Loucy (cell line): ENCODE results near the gene LRP3.

ENCODE experiments used
- H2AFZ ChIP-seq: fragments of 200-600 bp; sonication (generic); 2 replicates; pipeline ENCODE4 v1.6.0; 2016; ENCODE audit warnings: antibody characterized with exemption, mild to moderate bottlenecking, low read length, moderate library complexity
- H3F3A ChIP-seq: fragments of 200-600 bp; 2 replicates; pipeline ENCODE4 v1.6.0; 2016; ENCODE audit warnings: antibody characterized with exemption, low read depth, mild to moderate bottlenecking
- H3K27me3 ChIP-seq: fragments of 200-600 bp; sonication (generic); 2 replicates; pipeline ENCODE4 v1.6.1; 2014; ENCODE audit warnings: low read length, mild to moderate bottlenecking; ENCODE audit not compliant: insufficient read depth, poor library complexity, severe bottlenecking
- H3K36me3 ChIP-seq: fragments of 200-600 bp; sonication (generic); 2 replicates; pipeline ENCODE4 v1.6.1; 2016; ENCODE audit warnings: low read length; ENCODE audit not compliant: insufficient read depth
- H3K4me1 ChIP-seq: fragments of 200-600 bp; sonication (generic); 2 replicates; pipeline ENCODE4 v1.5.1; 2014; ENCODE audit warnings: low read length, mild to moderate bottlenecking; ENCODE audit not compliant: insufficient read depth, poor library complexity, severe bottlenecking
- H3K4me2 ChIP-seq: fragments of 200-600 bp; sonication (generic); 2 replicates; pipeline ENCODE4 v1.6.0; 2014; ENCODE audit warnings: antibody characterized with exemption, low read length, low read depth, mild to moderate bottlenecking; ENCODE audit not compliant: poor library complexity, severe bottlenecking
- H3K4me3 ChIP-seq: fragments of 200-600 bp; sonication (generic); 2 replicates; pipeline ENCODE4 v1.5.1; 2014; ENCODE audit warnings: low read length, mild to moderate bottlenecking, mixed read lengths; ENCODE audit not compliant: poor library complexity, severe bottlenecking
- H3K79me2 ChIP-seq: fragments of 200-600 bp; sonication (generic); 2 replicates; pipeline ENCODE4 v1.6.1; 2014; ENCODE audit warnings: low read length; ENCODE audit not compliant: insufficient read depth
- H3K9ac ChIP-seq: fragments of 200-600 bp; sonication (generic); 2 replicates; pipeline ENCODE4 v1.6.0; 2014; ENCODE audit warnings: mild to moderate bottlenecking, low read depth, low read length, moderate library complexity; ENCODE audit not compliant: poor library complexity, severe bottlenecking
- H3K9me2 ChIP-seq: fragments of 200-600 bp; sonication (generic); replicated peaks from 2 replicates; pipeline ENCODE4 v1.6.1; 2016; ENCODE audit warnings: low read depth, low read length, mixed read lengths
- H3K9me3 ChIP-seq: fragments of 200-600 bp; sonication (generic); 2 replicates; pipeline ENCODE4 v1.6.1; 2014; ENCODE audit warnings: mild to moderate bottlenecking, antibody characterized with exemption, low read length, low read depth; ENCODE audit not compliant: insufficient read depth
- H4K20me1 ChIP-seq: fragments of 200-600 bp; sonication (generic); 2 replicates; pipeline ENCODE4 v1.6.0; 2014; ENCODE audit warnings: antibody characterized with exemption, low read length, mild to moderate bottlenecking; ENCODE audit not compliant: insufficient read depth, poor library complexity, severe bottlenecking
- EZH2phosphoT487 ChIP-seq: fragments of 200-600 bp; IDR thresholded peaks from 2 replicates; pipeline ENCODE4 v1.6.1; 2018; ENCODE audit warnings: antibody characterized with exemption, mild to moderate bottlenecking, moderate library complexity, borderline replicate concordance
- TF ChIP-seq, protein P1 (sequence below): fragments of 200-600 bp; sonication (generic); conservative IDR thresholded peaks from 2 replicates; pipeline ENCODE4 v1.5.1; 2014; ENCODE audit warnings: mild to moderate bottlenecking, antibody characterized with exemption, low read length

LRP3 gene

DNA sequence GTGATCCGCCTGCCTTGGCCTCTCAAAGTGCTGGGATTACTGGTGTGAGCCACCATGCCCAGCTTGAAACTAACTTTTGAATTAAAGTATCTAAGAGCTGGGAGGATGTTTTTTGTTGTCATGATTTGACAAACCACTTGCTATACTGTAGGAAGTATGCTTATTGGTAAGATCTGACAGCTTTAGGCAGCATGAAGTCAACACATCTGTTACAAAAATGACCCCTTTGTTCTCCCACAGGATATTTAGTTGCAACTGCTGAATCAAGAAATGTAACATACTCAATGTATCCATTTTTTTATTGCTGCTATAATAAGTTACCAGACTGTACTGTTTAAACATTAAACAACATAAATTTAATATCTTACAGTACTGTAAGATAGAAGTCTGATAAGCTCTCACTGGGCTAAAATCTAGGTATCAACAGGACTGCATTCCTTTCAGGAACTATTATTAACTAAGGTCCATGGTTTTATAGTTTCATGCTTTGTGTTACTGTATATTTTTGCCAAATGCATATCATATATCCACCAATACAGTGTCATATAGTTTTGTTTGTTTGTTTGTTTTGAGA lies 22.8 kb upstream of the LRP3 start:
- H3K27me3 ChIP-seq = no peaks in the 10 kb centered on the region
- H3K4me2 ChIP-seq = no peak overlapping the region
- no peaks in the 10 kb centered on the region for H4K20me1 ChIP-seq
- no peak overlapping the region for H3K4me3 ChIP-seq
- H3K9me2 ChIP-seq = no peaks in the 10 kb centered on the region
- TF ChIP-seq, protein P1, sequence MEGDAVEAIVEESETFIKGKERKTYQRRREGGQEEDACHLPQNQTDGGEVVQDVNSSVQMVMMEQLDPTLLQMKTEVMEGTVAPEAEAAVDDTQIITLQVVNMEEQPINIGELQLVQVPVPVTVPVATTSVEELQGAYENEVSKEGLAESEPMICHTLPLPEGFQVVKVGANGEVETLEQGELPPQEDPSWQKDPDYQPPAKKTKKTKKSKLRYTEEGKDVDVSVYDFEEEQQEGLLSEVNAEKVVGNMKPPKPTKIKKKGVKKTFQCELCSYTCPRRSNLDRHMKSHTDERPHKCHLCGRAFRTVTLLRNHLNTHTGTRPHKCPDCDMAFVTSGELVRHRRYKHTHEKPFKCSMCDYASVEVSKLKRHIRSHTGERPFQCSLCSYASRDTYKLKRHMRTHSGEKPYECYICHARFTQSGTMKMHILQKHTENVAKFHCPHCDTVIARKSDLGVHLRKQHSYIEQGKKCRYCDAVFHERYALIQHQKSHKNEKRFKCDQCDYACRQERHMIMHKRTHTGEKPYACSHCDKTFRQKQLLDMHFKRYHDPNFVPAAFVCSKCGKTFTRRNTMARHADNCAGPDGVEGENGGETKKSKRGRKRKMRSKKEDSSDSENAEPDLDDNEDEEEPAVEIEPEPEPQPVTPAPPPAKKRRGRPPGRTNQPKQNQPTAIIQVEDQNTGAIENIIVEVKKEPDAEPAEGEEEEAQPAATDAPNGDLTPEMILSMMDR = no peak
- no peak for TF ChIP-seq EZH2phosphoT487
- H3K79me2 ChIP-seq = peaks cover 13% of the 10 kb centered on the region; the same call in 1 of the 2 replicates
- peaks cover 21% of the 10 kb centered on the region for H3K4me1 ChIP-seq
- H3K9ac ChIP-seq = no peak overlapping the region
- no peaks in the 10 kb centered on the region for H3F3A ChIP-seq
- H3K9me3 ChIP-seq = peaks cover 5% of the 10 kb centered on the region; the same call in 1 of the 2 replicates
- H2AFZ ChIP-seq = no peak overlapping the region
- H3K36me3 ChIP-seq = no peaks in the 10 kb centered on the region

DNA sequence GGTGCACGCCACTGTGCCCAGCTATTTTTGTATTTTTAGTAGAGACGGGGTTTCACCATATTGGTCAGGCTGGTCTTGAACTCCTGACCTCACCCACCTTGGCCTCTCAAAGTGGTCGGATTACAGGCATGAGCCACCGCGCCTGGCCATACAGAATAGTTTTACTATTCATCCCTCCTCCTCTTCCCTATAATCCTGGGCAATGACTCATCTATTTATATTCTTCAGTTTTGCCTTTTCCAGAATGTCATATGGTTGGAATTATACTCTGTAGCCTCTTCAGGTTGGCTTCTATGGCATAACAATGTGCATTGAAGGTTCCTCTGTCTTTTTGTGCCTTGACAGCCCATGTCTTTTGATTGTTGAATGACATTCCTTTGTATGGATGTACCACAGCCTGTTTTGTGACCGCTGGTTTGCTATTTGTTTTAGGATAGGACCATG lies 22.2 kb upstream of the LRP3 start:
- Histone ChIP-seq H3K4me2 (no peak overlapping the region), H3K4me1 (peaks cover 22% of the 10 kb centered on the region), H3F3A (no peaks in the 10 kb centered on the region), H2AFZ (no peak overlapping the region), H3K9me3 (peaks cover 5% of the 10 kb centered on the region; the same call in 1 of the 2 replicates), H3K36me3 (no peaks in the 10 kb centered on the region), H4K20me1 (no peaks in the 10 kb centered on the region), H3K79me2 (peaks cover 16% of the 10 kb centered on the region; the same call in 1 of the 2 replicates), H3K4me3 (no peak overlapping the region), H3K9ac (no peak overlapping the region), H3K27me3 (no peaks in the 10 kb centered on the region), H3K9me2 (no peaks in the 10 kb centered on the region)
- no peak for TF ChIP-seq EZH2phosphoT487

DNA sequence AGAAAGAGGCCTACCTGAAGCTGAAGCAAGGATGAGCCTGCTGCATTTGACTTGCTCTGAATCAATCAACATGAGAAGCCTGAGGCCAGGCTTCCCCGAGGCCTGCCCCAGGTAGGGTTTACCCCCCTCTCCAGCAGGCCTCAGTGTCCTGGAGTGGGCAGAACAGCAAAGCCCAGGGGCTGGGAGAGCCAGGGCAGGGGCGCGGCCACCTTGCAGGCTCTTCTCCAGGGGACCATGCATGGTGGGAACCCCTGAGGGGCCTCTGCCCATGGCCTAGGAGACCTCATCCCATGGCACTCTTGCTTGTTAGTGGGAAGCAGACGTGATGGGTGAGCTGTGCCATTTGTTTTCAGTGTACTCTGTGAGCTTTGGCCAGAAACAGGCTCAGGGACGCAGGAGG lies 19.9 kb upstream of the LRP3 start:
- no peak overlapping the region for H3K9ac ChIP-seq
- H3K27me3 ChIP-seq = no peaks in the 10 kb centered on the region
- H3K4me1 ChIP-seq = peaks cover 27% of the 10 kb centered on the region
- H4K20me1 ChIP-seq = no peaks in the 10 kb centered on the region
- no peaks in the 10 kb centered on the region for H3K9me3 ChIP-seq
- no peaks in the 10 kb centered on the region for H3F3A ChIP-seq
- H2AFZ ChIP-seq = no peak overlapping the region
- H3K36me3 ChIP-seq = no peaks in the 10 kb centered on the region
- TF ChIP-seq, protein P1 = no peak
- TF ChIP-seq EZH2phosphoT487 = no peak
- H3K79me2 ChIP-seq = peaks cover 16% of the 10 kb centered on the region; the same call in 1 of the 2 replicates
- H3K9me2 ChIP-seq = no peaks in the 10 kb centered on the region
- H3K4me2 ChIP-seq = peak overlapping the region; percentile 37
- H3K4me3 ChIP-seq = peak overlapping the region; percentile 10
